Tibial artery (tissue), 4 donors: ENCODE measurements around the gene CTTNBP2.

Experiments used
- DNase-seq, 2 donors: peaks; one replicate each; pipeline ENCODE4 v3.0.0-alpha.2; 2019
- H3K27ac ChIP-seq, 2 donors: fragments of 200-600 bp; sonication (generic) in 1 of 2; 1 replicate in 1 of 2; 2 replicates in 1 of 2; pipeline ENCODE4 v1.5.1; 2018 to 2019; ENCODE audit warnings: mild to moderate bottlenecking in 1 of 2
- H3K27me3 ChIP-seq, 2 donors: fragments of 200-600 bp; sonication (generic) in 1 of 2; one replicate each; pipeline versions ENCODE4 v1.5.1 to v1.6.0; 2016 to 2019
- H3K36me3 ChIP-seq, 3 donors: fragments of 200-600 bp; sonication (generic) in 2 of 3; one replicate each; pipeline ENCODE4 v1.5.1; 2016 to 2019; ENCODE audit warnings: mild to moderate bottlenecking in 2 of 3
- H3K4me1 ChIP-seq, 4 donors: fragments of 200-600 bp; sonication (generic) in 2 of 4; 1 replicate in 3 of 4; 2 replicates in 1 of 4; pipeline ENCODE4 v1.5.1; 2016 to 2019
- H3K4me3 ChIP-seq, 2 donors: fragments of 200-600 bp; sonication (generic) in 1 of 2; 1 replicate in 1 of 2; 2 replicates in 1 of 2; pipeline ENCODE4 v1.5.1; 2018 to 2019; ENCODE audit warnings: mild to moderate bottlenecking in 2 of 2
- H3K9me3 ChIP-seq, 3 donors: fragments of 200-600 bp; sonication (generic) in 1 of 3; one replicate each; pipeline ENCODE4 v1.5.1; 2016 to 2019
- CTCF ChIP-seq, 2 experiments: fragments of 200-600 bp in 1 of 2; fragments of 450-650 bp in 1 of 2; IDR thresholded peaks; one replicate each; pipeline ENCODE4 v1.5.1; 2017 to 2019; ENCODE audit warnings: antibody characterized with exemption in 2 of 2, mild to moderate bottlenecking in 1 of 2, moderate library complexity in 1 of 2
- intact Hi-C: fragments of 100-400 bp; cut with DNase I; formaldehyde crosslinking; loops from one replicate; pipeline ENCODE4 v1.15.0; 2023; ENCODE audit warnings: low total_unique reads

CTTNBP2 gene

GRCh38 chr7:117808341-117808757 lies 64.9 kb downstream of the CTTNBP2 start:
- H3K27me3 ChIP-seq = no peaks in the 10 kb centered on the region
- H3K4me1 ChIP-seq = peaks cover 0 to 31% (median 1%) of the 10 kb centered on the region in 4 donors
- no peak overlapping the region for H3K27ac ChIP-seq
- no peaks in the 10 kb centered on the region for H3K36me3 ChIP-seq
- DNase-seq = peak; percentile 71 to 84
- intact Hi-C loops = no loop called here
- H3K4me3 ChIP-seq = no peak overlapping the region
- H3K9me3 ChIP-seq = no peaks in the 10 kb centered on the region
- no peak for TF ChIP-seq CTCF (IDR thresholded peaks at IDR 0.05)

- DNase-seq = no peak
- H3K9me3 ChIP-seq = no peaks in the 10 kb centered on the region
- H3K27ac ChIP-seq = no peak overlapping the region
- intact Hi-C loops = no loop called here
- H3K4me3 ChIP-seq = no peak overlapping the region
- peaks cover 0 to 31% (median 1%) of the 10 kb centered on the region in 4 donors for H3K4me1 ChIP-seq
- no peaks in the 10 kb centered on the region for H3K27me3 ChIP-seq
- H3K36me3 ChIP-seq = no peaks in the 10 kb centered on the region
- no peak for TF ChIP-seq CTCF (IDR thresholded peaks at IDR 0.05)
Observed at GRCh38 chr7:117807676-117808075, 65.6 kb downstream of the CTTNBP2 start.

- Histone ChIP-seq H3K36me3 (no peaks in the 10 kb centered on the region), H3K4me3 (no peak overlapping the region), H3K27ac (no peak overlapping the region), H3K9me3 (no peaks in the 10 kb centered on the region), H3K27me3 (no peaks in the 10 kb centered on the region), H3K4me1 (peaks cover 0 to 27% (median 1%) of the 10 kb centered on the region in 4 donors)
- TF ChIP-seq CTCF (IDR thresholded peaks at IDR 0.05) = no peak
- intact Hi-C loops = no loop called here
- DNase-seq = no peak
Observed at GRCh38 chr7:117806011-117806410, 67.2 kb downstream of the CTTNBP2 start.

- intact Hi-C loops = no loop called here
- no peaks in the 10 kb centered on the region for H3K36me3 ChIP-seq
- no peaks in the 10 kb centered on the region for H3K27me3 ChIP-seq
- peaks cover 0 to 24% (median 1%) of the 10 kb centered on the region in 4 donors for H3K4me1 ChIP-seq
- no peaks in the 10 kb centered on the region for H3K9me3 ChIP-seq
- DNase-seq = no peak
- H3K27ac ChIP-seq = no peak overlapping the region
- no peak for TF ChIP-seq CTCF (IDR thresholded peaks at IDR 0.05)
- H3K4me3 ChIP-seq = no peak overlapping the region
Observed at GRCh38 chr7:117805241-117805640, 68.0 kb downstream of the CTTNBP2 start.

DNA sequence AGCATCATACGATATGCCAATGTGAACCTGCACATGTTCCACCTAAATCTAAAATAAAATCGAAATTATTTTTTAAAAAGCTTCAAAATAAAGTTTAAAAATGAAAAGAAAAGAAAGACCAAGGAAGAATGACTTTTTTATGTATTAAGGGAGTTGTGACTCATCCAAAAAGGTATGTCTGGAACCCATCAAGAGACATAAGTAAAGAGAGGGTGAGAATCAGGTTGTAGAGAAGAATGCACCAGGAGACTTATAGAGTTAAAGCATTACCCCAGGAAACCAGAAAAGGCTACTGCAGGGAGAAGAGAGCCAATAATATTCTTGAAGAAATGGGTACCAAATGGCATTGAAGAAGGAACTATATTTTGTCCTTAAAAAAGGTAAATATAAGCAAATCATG lies 69.8 kb downstream of the CTTNBP2 start:
- Histone ChIP-seq H3K4me3 (no peak overlapping the region), H3K4me1 (peaks cover 0 to 12% (median 1%) of the 10 kb centered on the region in 4 donors), H3K36me3 (no peaks in the 10 kb centered on the region), H3K27me3 (no peaks in the 10 kb centered on the region), H3K27ac (no peak overlapping the region), H3K9me3 (no peaks in the 10 kb centered on the region)
- intact Hi-C loops = no loop called here
- DNase-seq = no peak
- no peak for TF ChIP-seq CTCF (IDR thresholded peaks at IDR 0.05)

DNA sequence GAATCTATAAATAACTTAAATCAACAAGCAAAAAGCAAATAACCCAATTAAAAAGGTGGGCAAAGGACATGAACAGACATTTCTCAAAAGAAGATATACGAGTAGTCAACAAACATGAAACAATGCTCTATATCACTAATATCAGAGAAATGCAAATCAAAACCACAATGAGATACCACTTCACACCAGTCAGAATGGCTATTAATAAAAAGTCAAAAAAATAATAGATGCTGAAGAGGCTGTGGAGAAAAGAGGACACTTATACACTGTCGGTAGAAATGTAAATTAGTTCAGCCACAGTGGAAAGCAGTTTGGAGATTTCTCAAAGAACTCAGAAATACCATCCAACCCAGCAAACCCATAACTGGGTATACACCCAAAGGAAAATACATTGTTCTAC lies 70.6 kb downstream of the CTTNBP2 start:
- intact Hi-C loops = no loop called here
- H3K4me3 ChIP-seq = no peak overlapping the region
- peaks cover 0 to 7% (median 0%) of the 10 kb centered on the region in 4 donors for H3K4me1 ChIP-seq
- no peaks in the 10 kb centered on the region for H3K27me3 ChIP-seq
- no peak for TF ChIP-seq CTCF (IDR thresholded peaks at IDR 0.05)
- no peak overlapping the region for H3K27ac ChIP-seq
- no peak for DNase-seq
- no peaks in the 10 kb centered on the region for H3K9me3 ChIP-seq
- H3K36me3 ChIP-seq = no peaks in the 10 kb centered on the region
